Measurements from ENCODE around the gene MGST2.
"Not testable (repeated sequence)": the region's sequence is repeated elsewhere in the genome, so short reads cannot be mapped to it uniquely, and the experiment has no call there.

The MGST2 gene

DNA sequence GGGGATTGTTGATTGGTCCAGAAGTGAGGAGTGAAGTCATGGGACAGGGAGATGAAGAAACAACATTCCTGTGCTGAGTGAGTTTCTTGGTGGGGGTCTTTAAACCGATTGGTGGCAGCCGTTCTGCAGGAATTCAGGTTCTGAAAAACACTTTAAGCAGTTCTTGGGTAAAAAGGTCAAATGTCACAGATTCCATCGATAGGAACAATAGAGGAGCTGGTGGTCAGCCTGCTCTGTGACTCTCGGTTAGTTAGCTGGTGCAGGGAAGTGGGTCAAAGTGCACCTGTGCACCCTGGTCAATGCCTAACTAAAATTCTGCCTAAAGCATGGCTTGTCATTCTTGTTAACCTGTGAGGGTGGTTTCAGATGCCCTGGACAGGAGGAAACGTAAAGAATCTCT lies 34.6 kb upstream of the MGST2 start:
- no peaks in the 10 kb centered on the region for H3K36me3 ChIP-seq (ENCODE audit: control insufficient read depth, insufficient read depth, low read length)

DNA sequence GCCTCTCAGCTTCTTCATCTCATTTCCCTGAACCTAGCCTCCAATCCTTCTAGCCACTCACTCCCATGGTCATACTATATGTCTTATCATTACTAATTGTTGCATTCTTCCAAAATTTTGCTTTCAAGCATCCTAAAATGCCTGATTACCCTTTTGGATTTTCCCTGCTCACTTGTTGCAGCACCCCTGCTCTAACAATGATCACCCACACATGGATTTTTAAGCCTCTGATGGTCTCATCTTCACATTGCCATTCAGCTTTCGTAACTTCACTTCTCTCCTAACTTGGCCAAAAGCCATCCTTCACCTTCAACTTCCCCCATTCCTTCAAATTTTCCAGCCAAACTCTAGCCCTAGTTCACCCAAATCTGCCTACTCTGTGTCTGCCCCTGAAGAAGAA lies 33.8 kb upstream of the MGST2 start:
- Histone ChIP-seq H3K9me3 (ENCODE audit: control insufficient read depth, insufficient read depth, low read length) (no peaks in the 10 kb centered on the region), H3K36me3 (ENCODE audit: control insufficient read depth, insufficient read depth, low read length) (no peaks in the 10 kb centered on the region), H3K27ac (ENCODE audit: low read depth, low read length) (no peak overlapping the region), H3K4me3 (ENCODE audit: low read depth, low read length) (no peak overlapping the region), H3K27me3 (ENCODE audit: control insufficient read depth, insufficient read depth, low read length) (peaks cover 80% of the 10 kb centered on the region), H3K4me1 (ENCODE audit: control insufficient read depth, insufficient read depth, low read length) (peaks cover 26% of the 10 kb centered on the region), H3K9ac (ENCODE audit: low read depth, low read length) (no peak overlapping the region)

More for the DNA sequence above, 34.6 kb upstream of the MGST2 start:
- H3K27me3 ChIP-seq (ENCODE audit: control insufficient read depth, insufficient read depth, low read length) = peaks cover 88% of the 10 kb centered on the region
- H3K9me3 ChIP-seq (ENCODE audit: control insufficient read depth, insufficient read depth, low read length) = no peaks in the 10 kb centered on the region
- H3K4me3 ChIP-seq (ENCODE audit: low read depth, low read length) = no peak overlapping the region
- H3K9ac ChIP-seq (ENCODE audit: low read depth, low read length) = no peak overlapping the region
- peaks cover 26% of the 10 kb centered on the region for H3K4me1 ChIP-seq (ENCODE audit: control insufficient read depth, insufficient read depth, low read length)
- H3K27ac ChIP-seq (ENCODE audit: low read depth, low read length) = no peak overlapping the region

GRCh38 chr4:139632739-139633138 lies 32.9 kb upstream of the MGST2 start:
- not testable (repeated sequence) for H3K4me3 ChIP-seq (ENCODE audit: low read depth, low read length); H3K9me3 ChIP-seq (ENCODE audit: control insufficient read depth, insufficient read depth, low read length); H3K9ac ChIP-seq (ENCODE audit: low read depth, low read length); H3K36me3 ChIP-seq (ENCODE audit: control insufficient read depth, insufficient read depth, low read length); H3K27ac ChIP-seq (ENCODE audit: low read depth, low read length)
- Histone ChIP-seq H3K27me3 (ENCODE audit: control insufficient read depth, insufficient read depth, low read length) (peaks cover 70% of the 10 kb centered on the region), H3K4me1 (ENCODE audit: control insufficient read depth, insufficient read depth, low read length) (peaks cover 22% of the 10 kb centered on the region)

DNA sequence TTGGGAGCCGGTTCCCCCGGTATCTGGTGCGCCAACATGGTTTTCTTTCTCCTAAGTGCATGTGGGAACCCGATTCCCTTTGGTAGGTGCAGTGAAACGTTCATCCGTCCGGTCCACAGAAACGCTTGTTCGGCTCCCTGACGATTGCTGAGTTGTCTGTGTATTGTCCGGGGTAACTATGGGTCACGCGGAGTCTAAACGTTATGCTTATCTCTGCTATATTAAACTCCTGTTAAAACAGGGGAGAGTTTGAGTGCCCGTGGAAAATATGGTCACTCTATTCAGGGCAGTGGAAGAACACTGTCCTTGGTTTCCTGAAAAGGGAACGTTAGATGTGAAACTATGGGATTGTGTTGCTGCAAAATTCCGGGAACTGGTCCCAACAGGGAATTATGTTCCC lies 32.4 kb upstream of the MGST2 start:
- no peak overlapping the region for H3K9ac ChIP-seq (ENCODE audit: low read depth, low read length)
- H3K27me3 ChIP-seq (ENCODE audit: control insufficient read depth, insufficient read depth, low read length) = peaks cover 65% of the 10 kb centered on the region
- H3K4me1 ChIP-seq (ENCODE audit: control insufficient read depth, insufficient read depth, low read length) = peaks cover 18% of the 10 kb centered on the region
- peak overlapping the region; percentile 55; the same call in 1 of the 2 replicates for H3K4me3 ChIP-seq (ENCODE audit: low read depth, low read length)
- no peak overlapping the region for H3K27ac ChIP-seq (ENCODE audit: low read depth, low read length)
- H3K9me3 ChIP-seq (ENCODE audit: control insufficient read depth, insufficient read depth, low read length) = no peaks in the 10 kb centered on the region
- H3K36me3 ChIP-seq (ENCODE audit: control insufficient read depth, insufficient read depth, low read length) = no peaks in the 10 kb centered on the region

DNA sequence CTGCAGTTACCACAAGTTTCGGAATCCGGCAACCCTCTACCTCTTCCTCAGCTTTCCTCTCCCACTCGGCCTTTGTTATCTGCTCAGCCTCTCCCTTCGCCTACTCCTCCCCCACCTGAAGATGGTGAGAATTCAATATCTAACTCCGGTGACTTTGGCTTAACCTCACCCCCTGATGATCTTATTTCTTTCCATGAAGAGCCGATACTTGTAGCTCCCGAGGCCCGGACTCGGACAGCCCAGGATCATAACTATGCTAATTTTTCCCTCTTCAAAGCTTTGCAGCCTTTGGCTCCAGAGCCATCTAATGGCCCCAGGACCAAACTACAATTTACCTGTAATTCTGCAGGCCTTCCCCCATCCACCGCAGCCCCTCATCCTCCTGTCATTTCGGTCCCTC lies 32.0 kb upstream of the MGST2 start:
- Histone ChIP-seq H3K27me3 (ENCODE audit: control insufficient read depth, insufficient read depth, low read length) (peaks cover 61% of the 10 kb centered on the region), H3K4me1 (ENCODE audit: control insufficient read depth, insufficient read depth, low read length) (peaks cover 13% of the 10 kb centered on the region), H3K9me3 (ENCODE audit: control insufficient read depth, insufficient read depth, low read length) (no peaks in the 10 kb centered on the region), H3K4me3 (ENCODE audit: low read depth, low read length) (peak overlapping the region; percentile 55), H3K9ac (ENCODE audit: low read depth, low read length) (no peak overlapping the region), H3K27ac (ENCODE audit: low read depth, low read length) (no peak overlapping the region), H3K36me3 (ENCODE audit: control insufficient read depth, insufficient read depth, low read length) (no peaks in the 10 kb centered on the region)

GRCh38 chr4:139635966-139636365 lies 29.7 kb upstream of the MGST2 start:
- H3K9ac ChIP-seq (ENCODE audit: low read depth, low read length) = no peak overlapping the region
- H3K27me3 ChIP-seq (ENCODE audit: control insufficient read depth, insufficient read depth, low read length) = peaks cover 39% of the 10 kb centered on the region
- H3K27ac ChIP-seq (ENCODE audit: low read depth, low read length) = no peak overlapping the region
- H3K36me3 ChIP-seq (ENCODE audit: control insufficient read depth, insufficient read depth, low read length) = no peaks in the 10 kb centered on the region
- no peak overlapping the region for H3K4me3 ChIP-seq (ENCODE audit: low read depth, low read length)
- peaks cover 12% of the 10 kb centered on the region; the same call in 1 of the 2 replicates for H3K4me1 ChIP-seq (ENCODE audit: control insufficient read depth, insufficient read depth, low read length)
- H3K9me3 ChIP-seq (ENCODE audit: control insufficient read depth, insufficient read depth, low read length) = no peaks in the 10 kb centered on the region

GRCh38 chr4:139638306-139638705 lies 27.3 kb upstream of the MGST2 start:
- not testable (repeated sequence) for H3K9me3 ChIP-seq (ENCODE audit: control insufficient read depth, insufficient read depth, low read length); H3K27ac ChIP-seq (ENCODE audit: low read depth, low read length)

GRCh38 chr4:139639654-139640053 lies 26.0 kb upstream of the MGST2 start:
- Histone ChIP-seq H3K27ac (ENCODE audit: low read depth, low read length) (no peak overlapping the region), H3K36me3 (ENCODE audit: control insufficient read depth, insufficient read depth, low read length) (no peaks in the 10 kb centered on the region), H3K9me3 (ENCODE audit: control insufficient read depth, insufficient read depth, low read length) (no peaks in the 10 kb centered on the region), H3K27me3 (ENCODE audit: control insufficient read depth, insufficient read depth, low read length) (peaks cover 3% of the 10 kb centered on the region), H3K4me1 (ENCODE audit: control insufficient read depth, insufficient read depth, low read length) (no peaks in the 10 kb centered on the region), H3K4me3 (ENCODE audit: low read depth, low read length) (no peak overlapping the region), H3K9ac (ENCODE audit: low read depth, low read length) (no peak overlapping the region)

More at GRCh38 chr4:139638306-139638705, 27.3 kb upstream of the MGST2 start:
- H3K4me3 ChIP-seq (ENCODE audit: low read depth, low read length); H3K4me1 ChIP-seq (ENCODE audit: control insufficient read depth, insufficient read depth, low read length); H3K36me3 ChIP-seq (ENCODE audit: control insufficient read depth, insufficient read depth, low read length); H3K9ac ChIP-seq (ENCODE audit: low read depth, low read length): not testable (repeated sequence)
- H3K27me3 ChIP-seq (ENCODE audit: control insufficient read depth, insufficient read depth, low read length) = peaks cover 16% of the 10 kb centered on the region

DNA sequence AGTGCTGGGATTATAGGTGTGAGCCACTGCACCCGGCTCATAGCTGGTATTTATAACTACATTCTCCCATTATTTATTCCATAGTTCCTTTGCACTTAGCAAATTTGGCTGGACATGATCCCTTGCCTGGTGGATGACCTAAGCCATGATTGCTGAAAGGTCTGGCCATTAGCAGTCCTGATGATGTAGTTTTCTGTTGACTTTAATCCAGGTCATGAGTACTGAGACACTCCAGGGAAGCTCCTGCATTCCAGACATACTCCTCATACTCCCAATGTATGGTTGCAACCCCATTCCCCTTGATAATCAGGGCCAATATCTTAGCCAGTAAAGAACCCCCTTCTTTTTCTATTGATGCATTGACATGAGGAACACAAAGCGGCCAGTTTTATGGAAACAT lies 24.4 kb upstream of the MGST2 start:
- no peaks in the 10 kb centered on the region for H3K36me3 ChIP-seq (ENCODE audit: control insufficient read depth, insufficient read depth, low read length)
- H3K9ac ChIP-seq (ENCODE audit: low read depth, low read length) = no peak overlapping the region
- H3K9me3 ChIP-seq (ENCODE audit: control insufficient read depth, insufficient read depth, low read length) = no peaks in the 10 kb centered on the region
- H3K27me3 ChIP-seq (ENCODE audit: control insufficient read depth, insufficient read depth, low read length) = no peaks in the 10 kb centered on the region; the same call in 1 of the 2 replicates
- no peaks in the 10 kb centered on the region for H3K4me1 ChIP-seq (ENCODE audit: control insufficient read depth, insufficient read depth, low read length)
- no peak overlapping the region for H3K27ac ChIP-seq (ENCODE audit: low read depth, low read length)
- no peak overlapping the region for H3K4me3 ChIP-seq (ENCODE audit: low read depth, low read length)

DNA sequence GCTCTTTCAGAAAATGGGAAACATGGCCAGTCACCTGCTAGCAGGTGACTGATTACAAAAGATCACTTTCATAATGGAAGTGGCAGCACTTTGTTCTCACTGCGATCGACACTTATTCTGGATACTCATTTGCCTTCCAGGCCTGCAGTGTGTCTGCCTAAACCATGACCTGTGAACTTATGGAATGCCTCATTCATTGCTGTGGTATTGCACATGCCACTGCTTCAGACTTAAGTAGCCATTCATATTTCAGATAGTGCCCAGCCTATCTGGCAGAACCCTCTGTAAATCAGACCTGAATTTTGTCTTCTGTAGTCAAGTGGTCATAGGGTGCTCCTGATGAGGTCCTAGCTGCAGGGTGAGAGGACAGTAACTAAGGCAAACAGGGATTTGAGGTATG lies 23.3 kb upstream of the MGST2 start:
- H3K27ac ChIP-seq (ENCODE audit: low read depth, low read length) = no peak overlapping the region
- no peaks in the 10 kb centered on the region for H3K36me3 ChIP-seq (ENCODE audit: control insufficient read depth, insufficient read depth, low read length)
- no peak overlapping the region for H3K4me3 ChIP-seq (ENCODE audit: low read depth, low read length)
- no peaks in the 10 kb centered on the region for H3K9me3 ChIP-seq (ENCODE audit: control insufficient read depth, insufficient read depth, low read length)
- no peaks in the 10 kb centered on the region for H3K4me1 ChIP-seq (ENCODE audit: control insufficient read depth, insufficient read depth, low read length)
- no peaks in the 10 kb centered on the region; the same call in 1 of the 2 replicates for H3K27me3 ChIP-seq (ENCODE audit: control insufficient read depth, insufficient read depth, low read length)
- no peak overlapping the region for H3K9ac ChIP-seq (ENCODE audit: low read depth, low read length)

- Histone ChIP-seq H3K27ac (ENCODE audit: low read depth, low read length) (no peak overlapping the region), H3K9me3 (ENCODE audit: control insufficient read depth, insufficient read depth, low read length) (no peaks in the 10 kb centered on the region), H3K27me3 (ENCODE audit: control insufficient read depth, insufficient read depth, low read length) (no peaks in the 10 kb centered on the region; the same call in 1 of the 2 replicates), H3K36me3 (ENCODE audit: control insufficient read depth, insufficient read depth, low read length) (no peaks in the 10 kb centered on the region), H3K4me1 (ENCODE audit: control insufficient read depth, insufficient read depth, low read length) (no peaks in the 10 kb centered on the region), H3K4me3 (ENCODE audit: low read depth, low read length) (no peak overlapping the region), H3K9ac (ENCODE audit: low read depth, low read length) (no peak overlapping the region)
Measured at GRCh38 chr4:139643042-139643895, 22.4 kb upstream of the MGST2 start.

Measured in HUES48 (cell line).